Muscle of leg (tissue), 11 donors: Measurements from ENCODE around the gene CDKAL1. TPM values are rescaled to one million over a fixed set of nuclear protein-coding genes. Genes with fewer than 3 reads are reported as not detected.

Source experiments
- DNase-seq: peaks from one replicate; pipeline ENCODE4 v3.0.0; 2013
- H3K27ac ChIP-seq: one replicate; pipeline ENCODE4 v1.5.1; 2013; ENCODE audit warnings: mild to moderate bottlenecking, low read length, control low read depth
- H3K27me3 ChIP-seq: one replicate; pipeline ENCODE4 v1.6.1; 2013; ENCODE audit warnings: low read length; ENCODE audit not compliant: control insufficient read depth, insufficient read depth
- H3K36me3 ChIP-seq: one replicate; pipeline ENCODE4 v1.6.1; 2013; ENCODE audit warnings: low read length; ENCODE audit not compliant: control insufficient read depth, insufficient read depth
- H3K4me1 ChIP-seq: one replicate; pipeline ENCODE4 v1.6.1; 2013; ENCODE audit warnings: low read length; ENCODE audit not compliant: control insufficient read depth, insufficient read depth
- H3K4me3 ChIP-seq: one replicate; pipeline ENCODE4 v1.5.1; 2013; ENCODE audit warnings: low read length, control low read depth
- H3K9me3 ChIP-seq: replicated peaks from 2 replicates; pipeline ENCODE4 v1.6.1; 2013; ENCODE audit warnings: low read depth, low read length; ENCODE audit not compliant: control insufficient read depth
- WGBS: methylation state at CpG from one replicate; pipeline ENCODE4 v1.1.5; 2013; ENCODE audit warnings: missing lambda C conversion rate; ENCODE audit not compliant: insufficient coverage; 5-methylcytosine and 5-hydroxymethylcytosine counted together
- polyA plus RNA-seq, 8 donors: library from polyadenylated mRNA; unstranded; fragments of 120-200 nt; gene quantifications; one replicate each; pipeline versions ENCODE4 v1.2.1 to v1.2.3, GENCODE V29; 2013; ENCODE audit warnings: inconsistent platforms in 1 of 8, low replicate concordance in 1 of 8; ENCODE audit not compliant: insufficient read length in 8 of 8, insufficient read depth in 1 of 8
- total RNA-seq: library from RNA; stranded (reverse); fragments of 120-200 nt; gene quantifications from one replicate; pipeline ENCODE4 v1.2.4, GENCODE V29; 2013

The CDKAL1 gene
- total and polyA plus RNA-seq, 9 donors = 11.0 to 23.6 (median 13.0) TPM

GRCh38 chr6:20686142-20686541 is 151.9 kb downstream of the CDKAL1 start:
- no peak overlapping the region for H3K4me3 ChIP-seq
- no peaks in the 10 kb centered on the region for H3K9me3 ChIP-seq
- peaks cover 2% of the 10 kb centered on the region for H3K4me1 ChIP-seq
- DNase-seq = no peak
- 100% methylated on average over 1 of the region's 6 CpGs for WGBS
- H3K27ac ChIP-seq = no peak overlapping the region
- H3K27me3 ChIP-seq = no peaks in the 10 kb centered on the region
- no peaks in the 10 kb centered on the region for H3K36me3 ChIP-seq

- no peaks in the 10 kb centered on the region for H3K36me3 ChIP-seq
- no peaks in the 10 kb centered on the region for H3K9me3 ChIP-seq
- H3K4me3 ChIP-seq = no peak overlapping the region
- no peaks in the 10 kb centered on the region for H3K4me1 ChIP-seq
- H3K27ac ChIP-seq = no peak overlapping the region
- WGBS = no CpG with 5 or more reads among the region's 2 CpGs
- no peak for DNase-seq
- H3K27me3 ChIP-seq = no peaks in the 10 kb centered on the region
These were observed 153.2 kb downstream of the CDKAL1 start for GRCh38 chr6:20687494-20687893.

GRCh38 chr6:20688710-20689500 is 154.6 kb downstream of the CDKAL1 start:
- Histone ChIP-seq H3K36me3 (no peaks in the 10 kb centered on the region), H3K9me3 (no peaks in the 10 kb centered on the region), H3K27ac (no peak overlapping the region), H3K27me3 (no peaks in the 10 kb centered on the region), H3K4me3 (no peak overlapping the region), H3K4me1 (no peaks in the 10 kb centered on the region)
- no peak for DNase-seq
- WGBS = 100% methylated on average over 1 of the region's 4 CpGs

GRCh38 chr6:20691185-20691584 is 156.9 kb downstream of the CDKAL1 start:
- Histone ChIP-seq H3K4me1 (no peaks in the 10 kb centered on the region), H3K27ac (no peak overlapping the region), H3K9me3 (no peaks in the 10 kb centered on the region), H3K4me3 (no peak overlapping the region), H3K36me3 (no peaks in the 10 kb centered on the region), H3K27me3 (no peaks in the 10 kb centered on the region)
- 89% methylated on average over 2 of the region's 5 CpGs for WGBS
- DNase-seq = no peak

- H3K27ac ChIP-seq = no peak overlapping the region
- H3K4me1 ChIP-seq = no peaks in the 10 kb centered on the region
- no peak overlapping the region for H3K4me3 ChIP-seq
- H3K36me3 ChIP-seq = no peaks in the 10 kb centered on the region
- no peaks in the 10 kb centered on the region for H3K9me3 ChIP-seq
- no peaks in the 10 kb centered on the region for H3K27me3 ChIP-seq
- DNase-seq = no peak
These were observed 157.8 kb downstream of the CDKAL1 start for GRCh38 chr6:20692023-20692422.

- H3K27me3 ChIP-seq = no peaks in the 10 kb centered on the region
- H3K27ac ChIP-seq = no peak overlapping the region
- no peaks in the 10 kb centered on the region for H3K4me1 ChIP-seq
- no peak overlapping the region for H3K4me3 ChIP-seq
- H3K9me3 ChIP-seq = no peaks in the 10 kb centered on the region
- no CpG with 5 or more reads among the region's 4 CpGs for WGBS
- DNase-seq = no peak
- no peaks in the 10 kb centered on the region for H3K36me3 ChIP-seq
These were observed 159.3 kb downstream of the CDKAL1 start for GRCh38 chr6:20693466-20694063.

- DNase-seq = peak; percentile 73
- H3K4me1 ChIP-seq = no peaks in the 10 kb centered on the region
These were observed 162.4 kb downstream of the CDKAL1 start for GRCh38 chr6:20696676-20697075.

GRCh38 chr6:20698675-20699074 is 164.4 kb downstream of the CDKAL1 start:
- Histone ChIP-seq H3K4me3 (no peak overlapping the region), H3K36me3 (no peaks in the 10 kb centered on the region), H3K9me3 (no peaks in the 10 kb centered on the region), H3K27ac (no peak overlapping the region), H3K4me1 (no peaks in the 10 kb centered on the region), H3K27me3 (no peaks in the 10 kb centered on the region)
- no CpG with 5 or more reads among the region's 1 CpG for WGBS
- DNase-seq = no peak

More at GRCh38 chr6:20696676-20697075, 162.4 kb downstream of the CDKAL1 start:
- WGBS = no CpG with 5 or more reads among the region's 3 CpGs
- H3K4me3 ChIP-seq = no peak overlapping the region
- H3K27ac ChIP-seq = no peak overlapping the region
- H3K27me3 ChIP-seq = no peaks in the 10 kb centered on the region
- no peaks in the 10 kb centered on the region for H3K9me3 ChIP-seq
- H3K36me3 ChIP-seq = no peaks in the 10 kb centered on the region

GRCh38 chr6:20699402-20699801 is 165.1 kb downstream of the CDKAL1 start:
- Histone ChIP-seq H3K4me3 (no peak overlapping the region), H3K36me3 (no peaks in the 10 kb centered on the region), H3K9me3 (no peaks in the 10 kb centered on the region), H3K27me3 (no peaks in the 10 kb centered on the region), H3K27ac (no peak overlapping the region), H3K4me1 (no peaks in the 10 kb centered on the region)
- no peak for DNase-seq
- WGBS = no CpG with 5 or more reads among the region's 4 CpGs

- Histone ChIP-seq H3K9me3 (no peaks in the 10 kb centered on the region), H3K27ac (no peak overlapping the region), H3K4me3 (no peak overlapping the region), H3K4me1 (no peaks in the 10 kb centered on the region), H3K27me3 (no peaks in the 10 kb centered on the region), H3K36me3 (no peaks in the 10 kb centered on the region)
- peak; percentile 9 for DNase-seq
These were observed 166.1 kb downstream of the CDKAL1 start for GRCh38 chr6:20700375-20700774.
